Activated naive CD4-positive, alpha-beta T cell treated with anti-CD3 and anti-CD28 coated beads, Interleukin-2, amount 10 ng/mL, durations not matched to agents 7 days and 5 days (primary cell): ENCODE measurements around the gene HRAS.

Experiments used
- CTCF ChIA-PET: fragments of 350-600 bp; sonication (Branson Sonifier 250); formaldehyde crosslinking; loops from one replicate; lab custom pipeline; 2021; ENCODE audit warnings: antibody characterized with exemption; lab: Charles Lee
- DNase-seq: peaks from one replicate; pipeline ENCODE4 v3.0.0-alpha.2; 2020
- H3K27ac Mint-ChIP-seq: one replicate; pipeline ENCODE4 v1.8.0; 2021; ENCODE audit warnings: mild to moderate bottlenecking, moderate library complexity, mixed read lengths
- H3K27me3 Mint-ChIP-seq: one replicate; pipeline ENCODE4 v1.8.0; 2021; ENCODE audit warnings: mild to moderate bottlenecking, mixed read lengths
- H3K36me3 Mint-ChIP-seq: one replicate; pipeline ENCODE4 v1.8.0; 2021; ENCODE audit warnings: mixed read lengths
- H3K4me1 Mint-ChIP-seq: one replicate; pipeline ENCODE4 v1.8.0; 2021; ENCODE audit warnings: mixed read lengths
- H3K4me3 Mint-ChIP-seq: one replicate; pipeline ENCODE4 v1.8.0; 2021; ENCODE audit warnings: mild to moderate bottlenecking, moderate library complexity, mixed read lengths
- H3K9me3 Mint-ChIP-seq: one replicate; pipeline ENCODE4 v1.8.0; 2021; ENCODE audit warnings: mixed read lengths

HRAS gene

DNA sequence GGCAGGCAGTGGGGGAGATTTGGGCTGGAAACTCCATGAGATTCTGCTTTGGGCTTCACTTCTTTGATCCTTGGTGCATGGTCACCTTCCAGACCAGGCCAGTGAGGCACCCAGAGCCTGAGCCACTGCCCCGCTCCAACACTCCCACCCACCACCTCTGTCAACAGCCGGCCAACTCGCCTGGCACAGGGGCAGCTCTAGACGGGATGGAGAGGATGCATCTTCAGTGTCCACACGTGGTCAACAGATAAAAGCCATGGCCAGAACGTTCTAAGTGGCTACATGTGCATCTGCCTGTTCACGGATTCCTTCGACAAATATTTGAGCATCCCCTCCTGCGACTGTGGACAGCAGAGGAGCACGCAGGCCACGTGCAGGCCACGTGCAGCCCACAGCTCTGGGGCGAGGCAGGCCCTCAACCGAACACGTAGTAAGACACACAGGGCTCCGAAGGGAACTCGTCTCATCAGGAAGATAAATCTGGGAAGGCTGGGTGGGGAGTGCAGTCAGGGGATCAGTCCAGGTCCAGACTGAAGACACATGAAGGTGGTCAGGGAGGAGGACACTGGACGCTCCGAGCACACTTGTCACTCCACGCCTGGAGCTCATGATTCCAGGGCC lies 3.2 kb upstream of the HRAS start:
- peaks cover 25% of the 10 kb centered on the region for H3K4me1 Mint-ChIP-seq
- CTCF ChIA-PET = no interaction called here
- no peak for DNase-seq

DNA sequence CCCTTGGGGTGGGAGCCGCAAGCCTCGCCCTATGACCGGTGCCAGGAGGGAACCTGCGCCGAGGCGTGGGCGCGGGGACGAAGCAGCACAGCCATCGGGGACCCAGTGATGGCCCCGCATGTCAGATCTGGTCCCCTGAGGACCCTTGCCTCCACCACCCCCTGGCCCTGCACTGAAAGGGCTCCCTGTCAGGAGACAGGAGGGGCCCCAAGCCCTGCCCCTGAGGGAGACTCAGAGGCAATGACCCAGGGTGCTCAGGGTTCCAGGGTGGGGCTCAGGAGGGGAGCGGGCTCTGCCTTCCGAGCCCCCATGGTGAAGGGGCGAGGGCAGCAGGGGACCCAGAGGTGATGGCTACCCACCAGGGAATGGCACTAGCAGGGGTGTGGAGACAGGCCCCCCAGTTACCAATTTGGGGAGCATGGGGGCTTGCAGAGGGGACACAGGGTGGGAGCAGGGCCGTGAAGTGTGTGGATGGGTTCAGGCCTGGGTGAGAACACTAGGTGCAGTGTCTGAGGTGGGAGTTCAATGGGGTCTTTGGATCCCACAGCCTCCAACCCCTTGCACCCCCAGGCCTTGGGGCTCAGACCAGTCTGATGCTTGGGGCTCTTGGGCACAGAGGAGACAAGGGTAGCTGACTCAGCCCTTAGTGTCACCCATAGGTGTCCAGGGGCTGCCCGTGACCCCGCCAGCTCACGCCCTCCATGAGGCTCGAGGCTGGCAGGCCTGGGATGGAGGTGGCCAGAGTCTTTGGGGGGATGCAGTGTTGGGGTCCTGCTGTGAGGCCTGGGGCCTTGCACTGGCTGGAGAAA lies 2.5 kb upstream of the HRAS start:
- peak overlapping the region; percentile 52 for H3K4me3 Mint-ChIP-seq
- peaks cover 3% of the 10 kb centered on the region for H3K36me3 Mint-ChIP-seq
- H3K27me3 Mint-ChIP-seq = peaks cover 29% of the 10 kb centered on the region
- peaks cover 25% of the 10 kb centered on the region for H3K4me1 Mint-ChIP-seq
- peak overlapping the region; percentile 55 for H3K27ac Mint-ChIP-seq
- CTCF ChIA-PET = no interaction called here
- no peak for DNase-seq
- no peaks in the 10 kb centered on the region for H3K9me3 Mint-ChIP-seq

More for the DNA sequence above, 3.2 kb upstream of the HRAS start:
- H3K36me3 Mint-ChIP-seq = peaks cover 3% of the 10 kb centered on the region
- H3K9me3 Mint-ChIP-seq = no peaks in the 10 kb centered on the region
- H3K27ac Mint-ChIP-seq = peak overlapping the region; percentile 19
- peaks cover 30% of the 10 kb centered on the region for H3K27me3 Mint-ChIP-seq
- H3K4me3 Mint-ChIP-seq = peak overlapping the region; percentile 52

DNA sequence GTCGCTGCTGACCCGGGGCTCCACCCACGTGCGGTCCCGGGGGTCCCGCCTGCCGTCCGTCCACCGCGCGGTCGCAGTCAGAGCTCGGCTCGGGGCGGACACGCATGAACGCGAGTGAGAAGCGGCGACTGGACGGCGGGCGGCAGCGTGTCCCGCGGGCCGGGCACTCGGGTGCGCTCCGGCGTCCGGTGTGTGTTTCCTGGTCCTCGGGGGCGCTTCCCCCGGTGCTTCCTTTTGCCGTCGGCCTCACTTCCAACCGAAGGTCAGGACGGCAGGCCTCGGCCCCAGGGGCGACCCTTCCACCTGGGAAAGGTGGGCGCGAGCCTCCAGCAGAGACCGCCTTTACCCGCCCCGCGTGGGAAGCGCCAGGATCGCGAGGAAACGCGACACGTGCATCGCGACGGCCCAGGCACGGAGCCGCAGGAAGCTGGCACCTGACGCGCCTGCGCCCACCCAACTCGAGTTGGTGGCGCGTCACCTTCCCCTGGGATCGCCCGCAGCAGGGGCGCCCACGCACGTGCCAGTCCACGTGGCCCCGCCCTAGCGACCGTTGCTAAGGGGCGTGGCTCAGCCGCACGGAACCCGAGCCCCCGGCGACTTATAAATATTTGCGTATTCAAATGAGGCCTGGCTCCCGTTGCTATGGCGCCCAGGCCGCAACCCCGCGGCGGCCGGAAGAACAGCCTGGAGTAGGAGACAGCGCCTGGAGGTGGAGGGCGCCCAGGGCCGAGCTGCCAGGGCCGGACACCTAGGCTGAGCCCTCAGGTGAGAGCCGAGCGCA lies 1.7 kb upstream of the HRAS start, which contains the start of gene LRRC56:
Gene LRRC56, plus strand, starts transcription at position 687 of the 781 bp plus-strand sequence. CDS start 3,158 bp downstream, outside the sequence.
- Mint-ChIP-seq H3K27ac (peak within 1 kb of the TSS; percentile 94), H3K36me3 (peaks cover 4% of the 10 kb centered on the region), H3K27me3 (peaks cover 29% of the 10 kb centered on the region), H3K9me3 (no peaks in the 10 kb centered on the region), H3K4me1 (peaks cover 25% of the 10 kb centered on the region), H3K4me3 (peak within 1 kb of the TSS; percentile 86)
- CTCF ChIA-PET = interaction anchor here (1.7 kb wide), 1 partner anchor 17 kb away, joined by 4 read pairs; no protein-coding TSS in a partner anchor
- peak; percentile 91 for DNase-seq

DNA sequence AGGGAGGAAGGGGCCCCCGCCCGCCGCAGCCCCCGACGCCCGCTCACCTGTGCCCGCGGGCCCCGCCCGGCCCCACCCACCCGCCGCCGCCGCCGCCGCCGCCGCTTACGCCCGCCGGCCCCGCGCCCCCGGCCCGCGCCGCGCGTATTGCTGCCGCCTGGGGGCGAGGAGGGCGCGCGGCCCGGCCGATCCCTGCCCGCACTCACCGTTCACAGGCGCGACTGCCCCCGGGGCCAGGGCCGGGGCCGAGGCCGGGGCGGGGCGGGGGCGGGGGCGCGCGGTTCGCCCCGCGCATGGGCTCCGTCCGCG lies 212 bp downstream of the HRAS start:
- Mint-ChIP-seq H3K27me3 (peaks cover 29% of the 10 kb centered on the region), H3K27ac (no peak overlapping the region), H3K36me3 (peaks cover 8% of the 10 kb centered on the region), H3K4me3 (no peak overlapping the region), H3K9me3 (no peaks in the 10 kb centered on the region), H3K4me1 (peaks cover 25% of the 10 kb centered on the region)
- CTCF ChIA-PET = interaction anchor here (1.5 kb wide), 1 partner anchor 106 kb away, joined by 3 read pairs; no protein-coding TSS in a partner anchor
- DNase-seq = no peak

DNA sequence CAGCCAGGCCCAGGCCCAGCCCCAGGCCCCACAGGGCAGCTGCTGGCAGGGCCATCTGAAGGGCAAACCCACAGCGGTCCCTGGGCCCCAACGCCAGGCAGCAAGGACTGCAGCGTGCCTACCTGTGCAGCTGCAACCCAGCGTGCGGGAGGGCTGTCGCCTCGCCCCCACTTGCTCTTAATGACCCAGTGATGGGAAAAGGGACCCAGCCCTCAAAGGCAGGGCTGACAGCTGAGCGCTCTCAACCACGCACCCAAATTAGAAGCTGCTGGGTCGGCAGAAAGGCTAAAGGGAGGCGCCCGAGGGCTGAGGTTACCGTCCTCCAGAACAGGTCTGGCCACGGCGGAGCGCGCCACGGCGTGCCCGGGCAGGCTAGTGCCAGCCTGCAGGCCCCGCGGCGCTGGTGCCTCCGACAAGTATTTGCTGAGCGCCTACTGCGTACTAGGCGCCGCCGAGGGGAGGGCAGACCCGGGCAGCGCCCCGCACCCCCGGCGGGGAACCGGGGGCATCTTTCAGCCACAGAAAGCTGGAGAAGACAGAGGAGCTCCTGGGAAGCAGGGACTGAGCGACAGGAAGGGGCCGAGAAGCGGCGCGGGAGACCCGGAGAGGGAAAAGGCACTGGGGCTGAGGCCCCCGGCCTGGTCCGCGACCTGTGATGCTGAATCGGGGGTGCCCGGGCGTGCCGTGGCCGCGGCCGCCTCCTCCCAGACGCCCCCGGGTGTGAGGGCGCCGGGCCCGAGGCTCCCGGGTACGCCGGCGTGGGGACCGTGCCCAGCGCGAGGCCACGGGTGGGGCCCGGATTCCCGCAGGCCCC lies 773 bp downstream of the HRAS start:
- DNase-seq = peak; percentile 39
- Mint-ChIP-seq H3K4me1 (peaks cover 25% of the 10 kb centered on the region), H3K9me3 (no peaks in the 10 kb centered on the region), H3K27me3 (peaks cover 23% of the 10 kb centered on the region), H3K27ac (peak overlapping the region; percentile 76), H3K4me3 (peak overlapping the region; percentile 74), H3K36me3 (peaks cover 8% of the 10 kb centered on the region)
- CTCF ChIA-PET = interaction anchor here (1.5 kb wide), 1 partner anchor 106 kb away, joined by 3 read pairs; no protein-coding TSS in a partner anchor

DNA sequence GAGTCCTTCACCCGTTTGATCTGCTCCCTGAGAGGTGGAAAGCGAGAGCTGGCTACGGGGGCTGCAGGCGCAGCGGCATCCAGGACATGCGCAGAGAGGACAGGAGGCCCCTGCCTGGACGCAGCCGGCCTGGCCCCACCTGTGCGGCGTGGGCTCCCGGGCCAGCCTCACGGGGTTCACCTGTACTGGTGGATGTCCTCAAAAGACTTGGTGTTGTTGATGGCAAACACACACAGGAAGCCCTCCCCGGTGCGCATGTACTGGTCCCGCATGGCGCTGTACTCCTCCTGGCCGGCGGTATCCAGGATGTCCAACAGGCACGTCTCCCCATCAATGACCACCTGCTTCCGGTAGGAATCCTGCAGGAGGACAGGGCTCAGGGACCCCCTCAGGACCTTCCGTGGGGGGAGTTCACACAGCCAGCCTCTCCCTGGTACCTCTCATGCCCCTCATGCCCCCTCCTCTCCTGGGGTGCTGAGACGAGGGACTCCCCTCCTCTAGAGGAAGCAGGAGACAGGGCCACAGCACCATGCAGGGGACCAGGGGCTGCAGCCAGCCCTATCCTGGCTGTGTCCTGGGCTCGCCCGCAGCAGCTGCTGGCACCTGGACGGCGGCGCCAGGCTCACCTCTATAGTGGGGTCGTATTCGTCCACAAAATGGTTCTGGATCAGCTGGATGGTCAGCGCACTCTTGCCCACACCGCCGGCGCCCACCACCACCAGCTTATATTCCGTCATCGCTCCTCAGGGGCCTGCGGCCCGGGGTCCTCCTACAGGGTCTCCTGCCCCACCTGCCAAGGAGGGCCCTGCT lies 1.6 kb downstream of the HRAS start:
- Mint-ChIP-seq H3K36me3 (peaks cover 8% of the 10 kb centered on the region), H3K27ac (no peak overlapping the region), H3K4me3 (peak overlapping the region; percentile 48), H3K9me3 (no peaks in the 10 kb centered on the region), H3K27me3 (peaks cover 20% of the 10 kb centered on the region), H3K4me1 (peaks cover 24% of the 10 kb centered on the region)
- peak; percentile 17 for DNase-seq
- CTCF ChIA-PET = no interaction called here

DNA sequence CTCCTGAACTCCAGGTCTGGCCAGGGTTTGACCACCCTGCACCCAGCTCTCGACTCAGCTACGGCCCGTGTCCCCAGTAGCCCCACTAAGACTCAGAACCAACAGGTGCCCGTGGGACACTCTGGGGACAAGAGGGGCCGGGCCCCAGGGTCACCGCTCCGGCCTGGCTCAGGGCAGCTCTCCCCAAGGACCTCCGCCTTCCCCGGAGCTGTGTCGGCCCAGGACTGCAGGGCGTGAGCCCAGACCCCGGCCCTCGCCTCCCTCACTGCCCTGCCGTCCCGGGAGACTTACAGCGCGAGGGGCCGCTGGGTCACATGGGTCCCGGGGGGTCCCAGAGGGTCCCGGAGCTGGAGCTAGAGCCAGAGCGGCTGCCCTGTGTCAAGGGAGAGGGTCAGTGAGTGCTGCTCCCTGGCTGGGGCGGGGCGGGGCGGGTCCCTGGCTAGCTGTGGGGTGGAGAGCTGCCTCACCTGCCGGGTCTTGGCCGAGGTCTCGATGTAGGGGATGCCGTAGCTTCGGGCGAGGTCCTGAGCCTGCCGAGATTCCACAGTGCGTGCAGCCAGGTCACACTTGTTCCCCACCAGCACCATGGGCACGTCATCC lies 2.3 kb downstream of the HRAS start:
- H3K27me3 Mint-ChIP-seq = peaks cover 14% of the 10 kb centered on the region
- no peaks in the 10 kb centered on the region for H3K9me3 Mint-ChIP-seq
- CTCF ChIA-PET = interaction anchor here (1.2 kb wide), 1 partner anchor 12 kb away, joined by 4 read pairs; no protein-coding TSS in a partner anchor
- H3K4me1 Mint-ChIP-seq = peaks cover 19% of the 10 kb centered on the region
- no peak for DNase-seq
- no peak overlapping the region for H3K27ac Mint-ChIP-seq
- H3K4me3 Mint-ChIP-seq = peak overlapping the region; percentile 26
- peaks cover 8% of the 10 kb centered on the region for H3K36me3 Mint-ChIP-seq

DNA sequence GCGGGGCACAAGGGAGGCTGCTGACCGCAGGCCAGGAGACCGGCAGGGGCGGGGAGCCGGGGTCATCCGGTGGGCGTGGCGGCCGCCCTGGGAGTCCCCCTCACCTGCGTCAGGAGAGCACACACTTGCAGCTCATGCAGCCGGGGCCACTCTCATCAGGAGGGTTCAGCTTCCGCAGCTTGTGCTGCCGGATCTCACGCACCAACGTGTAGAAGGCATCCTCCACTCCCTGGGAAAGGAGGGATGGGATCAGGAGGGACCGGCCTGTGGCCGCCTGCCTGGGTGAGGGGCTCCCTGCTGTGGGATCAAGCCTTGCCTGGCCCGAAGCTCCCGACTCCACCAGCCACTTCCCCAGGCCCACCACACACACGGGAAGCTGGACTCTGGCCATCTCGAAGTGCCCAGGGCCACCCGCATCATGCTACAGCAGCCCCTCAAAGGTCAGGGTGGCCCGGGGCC lies 2.8 kb downstream of the HRAS start:
- peaks cover 13% of the 10 kb centered on the region for H3K4me1 Mint-ChIP-seq
- DNase-seq = no peak
- H3K27me3 Mint-ChIP-seq = peaks cover 10% of the 10 kb centered on the region
- H3K36me3 Mint-ChIP-seq = peaks cover 8% of the 10 kb centered on the region
- no peaks in the 10 kb centered on the region for H3K9me3 Mint-ChIP-seq
- no peak overlapping the region for H3K27ac Mint-ChIP-seq
- H3K4me3 Mint-ChIP-seq = no peak overlapping the region
- CTCF ChIA-PET = interaction anchor here (1.2 kb wide), 1 partner anchor 11 kb away, joined by 4 read pairs; no protein-coding TSS in a partner anchor

DNA sequence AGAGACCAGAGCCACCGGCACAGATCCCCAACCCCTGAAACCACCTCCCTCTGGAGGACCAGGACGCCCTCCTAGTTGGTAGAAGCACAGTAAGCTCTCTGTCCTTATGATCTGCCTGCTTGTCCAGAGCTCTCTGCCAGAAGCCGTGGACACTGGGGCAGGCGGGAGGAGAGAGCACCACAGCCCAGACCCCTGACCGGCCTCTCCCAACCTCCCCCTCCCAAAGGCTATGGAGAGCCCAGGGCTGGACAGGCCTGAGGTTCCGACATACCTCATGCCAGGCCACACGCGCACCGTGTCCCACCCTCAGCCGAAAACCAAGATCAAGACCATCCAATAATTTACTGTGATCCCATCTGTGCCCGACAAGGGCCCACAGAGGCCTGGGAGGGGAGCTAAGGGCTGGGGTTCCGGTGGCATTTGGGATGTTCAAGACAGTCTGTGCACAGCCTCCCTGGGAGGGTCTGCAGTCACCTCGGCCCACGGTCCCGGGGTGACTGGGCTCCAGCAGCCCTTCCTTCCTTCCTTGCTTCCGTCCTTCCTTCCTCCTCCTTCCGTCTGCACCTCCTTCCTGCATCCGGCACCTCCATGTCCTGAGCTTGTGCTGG lies 3.4 kb downstream of the HRAS start:
- H3K9me3 Mint-ChIP-seq = no peaks in the 10 kb centered on the region
- no peak for DNase-seq
- CTCF ChIA-PET = interaction anchor here (1.2 kb wide), 1 partner anchor 10 kb away, joined by 4 read pairs; no protein-coding TSS in a partner anchor

DNA sequence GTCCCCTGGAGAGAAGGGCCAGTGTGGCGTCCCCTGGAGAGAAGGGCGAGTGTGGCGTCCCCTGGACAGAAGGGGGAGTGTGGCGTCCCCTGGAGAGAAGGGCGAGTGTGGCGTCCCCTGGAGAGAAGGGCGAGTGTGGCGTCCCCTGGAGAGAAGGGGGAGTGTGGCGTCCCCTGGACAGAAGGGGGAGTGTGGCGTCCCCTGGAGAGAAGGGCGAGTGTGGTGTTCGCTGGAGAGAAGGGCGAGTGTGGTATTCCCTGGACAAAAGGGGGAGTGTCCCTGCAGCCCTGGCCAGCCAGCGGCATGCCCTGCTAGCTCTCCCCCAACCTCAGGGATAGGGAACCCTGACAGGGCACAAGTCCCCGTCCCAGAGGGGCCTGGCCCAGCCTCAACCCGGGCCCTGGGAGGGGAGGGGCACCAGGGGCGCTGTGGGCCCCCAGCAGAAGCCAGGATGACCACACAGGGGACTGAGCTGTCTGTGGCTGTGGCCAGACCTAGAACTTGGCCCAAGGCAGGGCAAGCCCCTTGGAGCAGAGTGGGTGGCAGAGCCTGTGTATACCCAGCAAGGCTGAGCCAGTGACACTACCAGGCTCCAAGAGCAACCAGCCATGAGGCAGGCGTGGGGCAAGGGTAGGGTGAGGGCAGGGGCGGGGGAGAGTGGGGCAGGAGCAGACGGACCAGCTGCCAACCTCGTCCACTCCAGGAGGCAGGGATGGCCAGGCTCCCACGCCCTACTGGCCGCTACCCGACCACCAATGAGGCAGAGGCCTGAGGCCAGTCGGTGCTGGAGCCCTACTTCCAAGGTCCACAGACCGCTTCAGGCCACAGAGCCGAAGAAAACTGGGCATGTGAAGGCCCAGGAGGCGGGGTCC lies 4.2 kb downstream of the HRAS start:
- no peak for DNase-seq
- Mint-ChIP-seq H3K4me3 (no peak overlapping the region), H3K27me3 (peaks cover 1% of the 10 kb centered on the region), H3K4me1 (peaks cover 5% of the 10 kb centered on the region), H3K9me3 (no peaks in the 10 kb centered on the region), H3K27ac (no peak overlapping the region), H3K36me3 (peaks cover 8% of the 10 kb centered on the region)
- CTCF ChIA-PET = no interaction called here

More for the DNA sequence above, 3.4 kb downstream of the HRAS start:
- Mint-ChIP-seq H3K27ac (no peak overlapping the region), H3K4me1 (peaks cover 9% of the 10 kb centered on the region), H3K36me3 (peaks cover 8% of the 10 kb centered on the region), H3K27me3 (peaks cover 5% of the 10 kb centered on the region), H3K4me3 (no peak overlapping the region)

DNA sequence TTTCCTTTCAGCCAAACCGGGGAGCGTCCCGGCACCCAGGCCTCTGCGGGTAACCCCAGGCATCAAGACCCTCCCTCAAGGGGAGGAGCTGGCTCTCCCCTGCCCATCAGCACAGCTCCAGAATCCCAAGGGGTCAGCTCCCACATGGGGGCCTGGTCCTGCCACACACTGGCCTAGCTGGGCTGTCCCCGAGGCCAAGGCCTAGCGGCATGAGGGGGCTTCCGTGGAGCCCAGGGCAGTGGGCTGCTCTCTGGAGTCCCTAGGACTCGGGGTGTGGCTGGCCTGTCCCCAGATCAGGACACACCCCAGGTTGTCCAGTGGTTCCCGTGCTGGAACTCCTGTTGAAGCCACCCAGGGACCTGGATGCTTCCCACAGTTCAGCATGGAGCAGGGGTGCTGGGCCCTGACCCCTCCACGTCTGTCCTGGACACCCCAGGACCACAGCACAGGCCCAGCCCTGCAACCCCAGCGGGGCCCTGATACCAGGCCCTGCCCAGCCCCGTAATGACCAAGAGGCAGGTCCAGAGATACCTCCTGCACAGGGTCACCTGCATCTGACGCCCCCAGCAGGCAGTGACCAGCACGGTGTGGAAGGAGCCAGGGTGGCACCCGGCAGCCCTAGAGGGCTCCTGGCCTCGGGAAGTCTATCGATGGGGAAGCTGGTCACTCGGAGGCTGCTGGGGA lies 5.5 kb downstream of the HRAS start:
- Mint-ChIP-seq H3K4me1 (peaks cover 4% of the 10 kb centered on the region), H3K27me3 (no peaks in the 10 kb centered on the region), H3K36me3 (peaks cover 8% of the 10 kb centered on the region), H3K9me3 (no peaks in the 10 kb centered on the region), H3K4me3 (no peak overlapping the region), H3K27ac (no peak overlapping the region)
- DNase-seq = no peak
- CTCF ChIA-PET = no interaction called here
